Right ventricle myocardium inferior (tissue), 1 donor: ENCODE data around the gene AKAP7. TPM values are rescaled to one million over a fixed set of nuclear protein-coding genes. Genes with fewer than 3 reads are reported as not detected.
"Not testable (repeated sequence)": the region's sequence is repeated elsewhere in the genome, so short reads cannot be mapped to it uniquely, and the experiment has no call there.

ENCODE experiments used
- ATAC-seq: fragments of 200-7000 bp; cut with Tn5 transposase; one replicate; pipeline ENCODE4 v1.9.1; 2020; ENCODE audit warnings: mild to moderate bottlenecking, moderate library complexity
- DNase-seq: peaks from one replicate; pipeline ENCODE4 v3.0.0; 2021; ENCODE audit errors: missing footprints
- intact Hi-C: fragments of 100-400 bp; cut with DNase I; formaldehyde crosslinking; loops from one replicate; pipeline ENCODE4 v1.11.0; 2022
- total RNA-seq: library from RNA; stranded (reverse); fragmentation: NEBNext Ultra II Directional; extraction: Animal tissue kit (Norgen Biotek cat#: 25700); gene quantifications from one replicate; pipeline ENCODE4 v1.2.1, GENCODE V29; 2021
- donor health status: DM: no; HTN: yes; CAD: no; lungs with severe emphysema.

Gene AKAP7
- total RNA-seq, 1 donor from 2014 or later: 11.1 TPM

DNA sequence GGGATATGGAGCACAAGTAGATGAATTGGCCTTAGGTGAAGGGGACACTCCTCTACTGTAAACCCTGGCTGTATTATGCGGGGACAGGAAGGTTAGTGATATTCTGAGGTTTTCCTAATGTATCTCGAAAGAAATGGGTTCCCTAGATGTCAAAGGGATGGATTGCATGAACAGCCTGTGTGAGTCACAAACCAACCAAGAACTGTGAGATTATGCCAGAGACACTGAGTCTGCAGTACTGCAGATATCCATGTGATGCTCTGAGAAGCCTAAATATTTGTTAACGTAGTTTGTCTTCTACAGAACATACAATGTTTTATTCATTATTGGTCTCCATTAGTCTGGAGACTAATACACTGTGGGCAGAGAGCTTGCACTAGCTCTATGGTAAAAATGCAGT, 182.2 kb downstream of the AKAP7 start:
- intact Hi-C loops: no loop called here
- DNase-seq (no peak), ATAC-seq (no peak)

DNA sequence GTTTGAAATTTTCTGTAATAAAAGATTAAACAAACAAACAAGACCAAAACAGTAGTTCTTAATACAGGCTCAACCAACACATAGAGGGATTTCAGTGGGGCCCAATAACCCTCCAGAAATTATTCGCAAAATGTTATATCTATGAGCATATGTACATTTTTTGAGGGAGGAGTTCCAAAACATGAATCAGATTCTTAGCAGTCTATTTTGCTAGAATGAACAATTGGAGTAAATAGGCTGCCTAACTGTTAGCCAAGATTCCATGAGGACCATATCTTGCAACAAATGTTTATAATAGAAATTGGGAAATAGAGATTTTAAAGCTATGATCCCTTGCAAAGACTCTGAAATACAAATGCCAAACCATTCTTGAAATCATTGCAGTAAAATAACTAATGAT, 186.3 kb downstream of the AKAP7 start:
- intact Hi-C loops: no loop called here
- DNase-seq (no peak), ATAC-seq (no peak)

DNA sequence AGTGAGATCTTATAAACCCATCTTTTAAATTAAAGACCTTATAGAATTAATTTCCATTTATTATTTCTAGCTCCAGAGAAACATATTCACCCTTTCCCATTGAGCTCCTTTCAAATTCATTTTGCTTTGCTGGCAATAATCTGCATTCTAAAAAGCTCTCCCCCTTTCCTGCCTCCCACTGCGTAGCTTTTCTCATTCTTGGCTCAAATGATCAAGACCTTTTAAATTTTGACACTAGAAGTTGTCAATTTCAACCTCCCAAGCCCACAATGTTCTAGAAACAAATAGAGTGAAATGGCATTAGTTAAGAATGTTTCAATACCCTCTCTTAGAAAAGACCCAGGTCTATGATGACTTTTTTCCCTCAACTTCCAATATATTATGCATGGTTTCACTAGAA, 186.9 kb downstream of the AKAP7 start:
- no peak for DNase-seq
- intact Hi-C loops: no loop called here
- no peak for ATAC-seq

DNA sequence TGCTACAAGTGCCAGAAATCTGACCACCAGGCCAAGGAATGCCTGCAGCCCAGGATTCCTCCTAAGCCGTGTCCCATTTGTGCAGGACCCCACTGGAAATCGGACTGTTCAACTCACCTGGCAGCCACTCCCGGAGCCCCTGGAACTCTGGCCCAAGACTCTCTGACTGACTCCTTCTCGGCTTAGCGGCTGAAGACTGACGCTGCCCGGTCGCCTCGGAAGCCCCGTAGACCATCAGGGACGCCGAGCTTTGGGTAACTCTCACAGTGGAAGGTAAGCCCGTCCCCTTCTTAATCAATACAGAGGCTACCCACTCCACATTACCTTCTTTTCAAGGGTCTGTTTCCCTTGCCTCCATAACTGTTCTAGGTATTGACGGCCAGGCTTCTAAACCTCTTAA, 190.4 kb downstream of the AKAP7 start:
- intact Hi-C loops, ATAC-seq, DNase-seq: not testable (repeated sequence)

DNA sequence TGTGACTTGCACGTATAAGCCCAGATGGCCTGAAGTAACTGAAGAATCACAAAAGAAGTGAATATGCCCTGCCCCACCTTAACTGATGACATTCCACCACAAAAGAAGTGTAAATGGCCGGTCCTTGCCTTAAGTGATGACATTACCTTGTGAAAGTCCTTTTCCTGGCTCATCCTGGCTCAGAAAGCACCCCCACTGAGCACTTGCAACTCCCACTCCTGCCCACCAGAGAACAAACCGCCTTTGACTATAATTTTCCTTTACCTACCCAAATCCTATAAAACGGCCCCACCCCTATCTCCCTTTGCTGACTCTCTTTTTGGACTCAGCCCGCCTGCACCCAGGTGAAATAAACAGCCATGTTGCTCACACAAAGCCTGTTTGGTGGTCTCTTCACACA, 193.5 kb downstream of the AKAP7 start:
- DNase-seq, intact Hi-C loops: not testable (repeated sequence)

DNA sequence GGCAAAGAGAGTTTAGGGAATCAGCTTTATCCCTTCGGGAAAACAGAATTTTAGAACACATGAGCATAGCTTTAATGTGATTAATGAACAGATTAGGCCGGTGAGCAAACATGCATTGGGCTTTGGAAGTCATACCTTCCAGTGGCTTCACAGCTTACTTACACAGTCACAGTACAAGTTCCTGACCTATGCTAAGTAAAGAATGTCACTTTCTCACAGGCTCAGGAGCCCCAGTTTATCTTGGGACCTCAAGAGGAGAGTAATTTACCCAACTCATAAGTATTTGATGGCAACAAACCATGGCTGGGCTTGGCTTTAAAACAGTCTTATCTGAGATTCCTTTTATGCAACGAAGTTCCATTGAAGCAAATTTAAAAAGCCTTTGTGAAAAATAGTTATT, 195.9 kb downstream of the AKAP7 start:
- DNase-seq (no peak), ATAC-seq (no peak)
- intact Hi-C loops: no loop called here

More for the DNA sequence above, 193.5 kb downstream of the AKAP7 start:
- not testable (repeated sequence) for ATAC-seq

DNA sequence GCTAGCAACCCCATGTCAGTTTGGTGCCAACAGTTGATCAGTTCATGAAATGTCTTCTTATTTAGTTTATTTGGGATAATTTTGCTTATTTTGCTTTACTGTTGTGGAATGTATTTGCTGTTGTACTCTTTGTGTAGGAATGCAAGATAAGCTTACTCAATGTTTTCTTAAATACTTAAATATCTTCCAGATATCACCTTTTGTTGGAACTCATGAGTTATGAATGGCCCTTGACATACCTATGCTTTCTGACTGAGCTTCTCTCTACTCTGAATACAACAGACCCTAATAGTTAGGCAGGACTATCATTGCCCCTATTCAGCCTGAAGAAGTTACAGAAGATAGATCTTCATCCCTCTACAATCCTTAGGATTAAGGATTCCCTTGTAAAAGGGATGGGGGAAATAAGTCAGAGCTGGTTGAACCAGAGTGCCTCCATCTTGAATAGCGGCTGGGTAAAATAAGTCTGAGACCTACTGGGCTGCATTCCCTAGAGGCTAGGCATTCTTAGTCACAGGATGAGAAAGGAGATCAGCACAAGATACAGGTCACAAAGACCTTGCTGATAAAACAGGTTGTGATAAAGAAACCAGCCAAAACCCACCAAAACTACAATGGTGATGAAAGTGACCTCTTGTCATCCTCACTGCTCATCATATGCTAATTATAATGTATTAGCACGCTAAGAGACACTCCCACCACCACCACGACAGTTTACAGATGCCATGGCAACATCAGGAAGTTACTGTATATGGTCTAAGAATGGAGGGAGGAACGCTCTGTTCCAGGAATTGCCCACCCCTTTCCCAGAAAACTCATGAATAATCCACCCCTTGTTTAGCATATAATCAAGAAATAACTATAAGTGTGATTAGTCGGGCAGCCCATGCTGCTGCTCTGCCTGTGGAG, 196.9 kb downstream of the AKAP7 start:
- intact Hi-C loops: no loop called here
- ATAC-seq (no peak), DNase-seq (no peak)

Other genes starting within 250 kb of the AKAP7 start
- 97.2 TPM for gene EPB41L2, start 72.2 kb upstream of the AKAP7 start, total RNA-seq